Measurements from ENCODE around the gene IER3. TPM values are rescaled to one million over a fixed set of nuclear protein-coding genes. Genes with fewer than 3 reads are reported as not detected.

The IER3 gene
- total and polyA plus RNA-seq, 2 of the 13 experiments (the other 11 are each of a cell fraction or from before 2014, with no cell fraction given): 51.1 to 131 TPM

- TF ChIP-seq, protein P1, sequence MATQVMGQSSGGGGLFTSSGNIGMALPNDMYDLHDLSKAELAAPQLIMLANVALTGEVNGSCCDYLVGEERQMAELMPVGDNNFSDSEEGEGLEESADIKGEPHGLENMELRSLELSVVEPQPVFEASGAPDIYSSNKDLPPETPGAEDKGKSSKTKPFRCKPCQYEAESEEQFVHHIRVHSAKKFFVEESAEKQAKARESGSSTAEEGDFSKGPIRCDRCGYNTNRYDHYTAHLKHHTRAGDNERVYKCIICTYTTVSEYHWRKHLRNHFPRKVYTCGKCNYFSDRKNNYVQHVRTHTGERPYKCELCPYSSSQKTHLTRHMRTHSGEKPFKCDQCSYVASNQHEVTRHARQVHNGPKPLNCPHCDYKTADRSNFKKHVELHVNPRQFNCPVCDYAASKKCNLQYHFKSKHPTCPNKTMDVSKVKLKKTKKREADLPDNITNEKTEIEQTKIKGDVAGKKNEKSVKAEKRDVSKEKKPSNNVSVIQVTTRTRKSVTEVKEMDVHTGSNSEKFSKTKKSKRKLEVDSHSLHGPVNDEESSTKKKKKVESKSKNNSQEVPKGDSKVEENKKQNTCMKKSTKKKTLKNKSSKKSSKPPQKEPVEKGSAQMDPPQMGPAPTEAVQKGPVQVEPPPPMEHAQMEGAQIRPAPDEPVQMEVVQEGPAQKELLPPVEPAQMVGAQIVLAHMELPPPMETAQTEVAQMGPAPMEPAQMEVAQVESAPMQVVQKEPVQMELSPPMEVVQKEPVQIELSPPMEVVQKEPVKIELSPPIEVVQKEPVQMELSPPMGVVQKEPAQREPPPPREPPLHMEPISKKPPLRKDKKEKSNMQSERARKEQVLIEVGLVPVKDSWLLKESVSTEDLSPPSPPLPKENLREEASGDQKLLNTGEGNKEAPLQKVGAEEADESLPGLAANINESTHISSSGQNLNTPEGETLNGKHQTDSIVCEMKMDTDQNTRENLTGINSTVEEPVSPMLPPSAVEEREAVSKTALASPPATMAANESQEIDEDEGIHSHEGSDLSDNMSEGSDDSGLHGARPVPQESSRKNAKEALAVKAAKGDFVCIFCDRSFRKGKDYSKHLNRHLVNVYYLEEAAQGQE (IDR thresholded peaks at IDR 0.05; ENCODE audit: borderline replicate concordance in 1 of 2, low read depth in 1 of 2, low read length in 2 of 2): peak in 1 of 2 experiments; percentile 80; a peak in 1 of 4 replicates
- TF ChIP-seq POLR2G (IDR thresholded peaks at IDR 0.05; ENCODE audit: low read depth, low read length) (peak; percentile 80), KLF13 (CRISPR knock-in tag; IDR thresholded peaks at IDR 0.05) (no peak), ZNF777 (CRISPR knock-in tag; IDR thresholded peaks at IDR 0.05) (peak; percentile 61; the same call in 1 of the 2 replicates), FOSL1 (CRISPR knock-in tag; IDR thresholded peaks at IDR 0.05; ENCODE audit: borderline replicate concordance) (peak; percentile 68; the same call in 1 of the 2 replicates), IKZF1 (IDR thresholded peaks at IDR 0.05) (no peak), KLF16 (CRISPR knock-in tag; IDR thresholded peaks at IDR 0.05) (peak in 1 of 2 experiments; percentile 95; a peak in 2 of 4 replicates), LCORL (IDR thresholded peaks at IDR 0.05) (peak; percentile 26; the same call in 1 of the 2 replicates), LCORL (CRISPR knock-in tag; IDR thresholded peaks at IDR 0.05) (peak; percentile 95), TCF12 (IDR thresholded peaks at IDR 0.05) (no peak), TCF12 (CRISPR knock-in tag; IDR thresholded peaks at IDR 0.05) (peak; percentile 98), TEAD3 (CRISPR knock-in tag; optimal IDR thresholded peaks at IDR 0.05; ENCODE audit: borderline replicate concordance) (peak; percentile 95), ZNF878 (CRISPR knock-in tag; IDR thresholded peaks at IDR 0.05) (peak; percentile 54), MAFK (conservative IDR thresholded peaks at IDR 0.05 in 1 of 2, IDR thresholded peaks at IDR 0.05 in 1 of 2; ENCODE audit: low read length in 2 of 2) (peak in 1 of 2 experiments; percentile 17; a peak in 2 of 4 replicates), TP53 (CRISPR knock-in tag; conservative IDR thresholded peaks at IDR 0.05) (peak; percentile 88), ZBTB7B (CRISPR knock-in tag; IDR thresholded peaks at IDR 0.05) (peak; percentile 64), ZNF790 (CRISPR knock-in tag; IDR thresholded peaks at IDR 0.05; ENCODE audit: borderline replicate concordance) (peak; percentile 55; the same call in 1 of the 2 replicates), RXRB (CRISPR knock-in tag; IDR thresholded peaks at IDR 0.05; ENCODE audit: borderline replicate concordance) (peak; percentile 95)
- TF ChIP-seq, protein P2, sequence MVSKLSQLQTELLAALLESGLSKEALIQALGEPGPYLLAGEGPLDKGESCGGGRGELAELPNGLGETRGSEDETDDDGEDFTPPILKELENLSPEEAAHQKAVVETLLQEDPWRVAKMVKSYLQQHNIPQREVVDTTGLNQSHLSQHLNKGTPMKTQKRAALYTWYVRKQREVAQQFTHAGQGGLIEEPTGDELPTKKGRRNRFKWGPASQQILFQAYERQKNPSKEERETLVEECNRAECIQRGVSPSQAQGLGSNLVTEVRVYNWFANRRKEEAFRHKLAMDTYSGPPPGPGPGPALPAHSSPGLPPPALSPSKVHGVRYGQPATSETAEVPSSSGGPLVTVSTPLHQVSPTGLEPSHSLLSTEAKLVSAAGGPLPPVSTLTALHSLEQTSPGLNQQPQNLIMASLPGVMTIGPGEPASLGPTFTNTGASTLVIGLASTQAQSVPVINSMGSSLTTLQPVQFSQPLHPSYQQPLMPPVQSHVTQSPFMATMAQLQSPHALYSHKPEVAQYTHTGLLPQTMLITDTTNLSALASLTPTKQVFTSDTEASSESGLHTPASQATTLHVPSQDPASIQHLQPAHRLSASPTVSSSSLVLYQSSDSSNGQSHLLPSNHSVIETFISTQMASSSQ (IDR thresholded peaks at IDR 0.05; ENCODE audit: low read depth): peak; percentile 57
- TF ChIP-seq, protein P2 (CRISPR knock-in tag; IDR thresholded peaks at IDR 0.05; ENCODE audit: borderline replicate concordance): peak; percentile 69
- TF ChIP-seq, protein P3, sequence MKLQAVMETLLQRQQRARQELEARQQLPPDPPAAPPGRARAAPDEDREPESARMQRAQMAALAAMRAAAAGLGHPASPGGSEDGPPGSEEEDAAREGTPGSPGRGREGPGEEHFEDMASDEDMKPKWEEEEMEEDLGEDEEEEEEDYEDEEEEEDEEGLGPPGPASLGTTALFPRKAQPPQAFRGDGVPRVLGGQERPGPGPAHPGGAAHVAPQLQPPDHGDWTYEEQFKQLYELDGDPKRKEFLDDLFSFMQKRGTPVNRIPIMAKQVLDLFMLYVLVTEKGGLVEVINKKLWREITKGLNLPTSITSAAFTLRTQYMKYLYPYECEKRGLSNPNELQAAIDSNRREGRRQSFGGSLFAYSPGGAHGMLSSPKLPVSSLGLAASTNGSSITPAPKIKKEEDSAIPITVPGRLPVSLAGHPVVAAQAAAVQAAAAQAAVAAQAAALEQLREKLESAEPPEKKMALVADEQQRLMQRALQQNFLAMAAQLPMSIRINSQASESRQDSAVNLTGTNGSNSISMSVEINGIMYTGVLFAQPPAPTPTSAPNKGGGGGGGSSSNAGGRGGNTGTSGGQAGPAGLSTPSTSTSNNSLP (IDR thresholded peaks at IDR 0.05; ENCODE audit: low read depth, low read length): peak; percentile 95
These were observed 37.5 kb upstream of the IER3 start (continued) for GRCh38 chr6:30781743-30782424.
